ENCODE measurements around the gene IPPK. TPM values are rescaled to one million over a fixed set of nuclear protein-coding genes. Genes with fewer than 3 reads are reported as not detected.

IPPK gene
- polyA plus RNA-seq, 1 donor from 2014 or later = 5.2 TPM

Other genes with a start within 250 kb of the IPPK start
- gene OMD, start 245.7 kb downstream of the IPPK start, polyA plus RNA-seq = not detected
- gene ASPN, start 187.6 kb downstream of the IPPK start, polyA plus RNA-seq = not detected
- not detected for gene ECM2, start 134.1 kb downstream of the IPPK start, polyA plus RNA-seq
- gene BICD2, start 94.7 kb upstream of the IPPK start, polyA plus RNA-seq = 32.8 TPM
- gene ZNF484, start 207.9 kb upstream of the IPPK start, polyA plus RNA-seq = 4.3 TPM

Measured in IgD-negative memory B cell (primary cell).